ENCODE data around the gene LTK. TPM values are rescaled to one million over a fixed set of nuclear protein-coding genes. Genes with fewer than 3 reads are reported as not detected.

Gene LTK
- total and polyA plus RNA-seq, 12 donors: 0.12 to 2.3 (median 0.66) TPM

GRCh38 chr15:41506796-41507341 lies 6.8 kb downstream of the LTK start:
- Histone ChIP-seq H3K27ac (no peak overlapping the region), H3K4me1 (replicated peaks in 1 of 2) (peaks cover 2 to 13% of the 10 kb centered on the region in 2 donors), H3K9me3 (replicated peaks in 1 of 3) (no peaks in the 10 kb centered on the region), H3K4me3 (no peak overlapping the region), H3K27me3 (peaks cover 7% of the 10 kb centered on the region), H3K36me3 (replicated peaks in 1 of 2) (no peaks in the 10 kb centered on the region)
- TF ChIP-seq POLR2A (IDR thresholded peaks at IDR 0.05) (no peak), CTCF (IDR thresholded peaks at IDR 0.05) (no peak)
- intact Hi-C loops (cut with DNase I): no loop called here
- no peak for DNase-seq
- WGBS, 4 donors: 77 to 84% (median 79%) methylated on average over 10 of the region's 10 CpGs

- Histone ChIP-seq H3K27ac (no peak overlapping the region), H3K4me3 (no peak overlapping the region), H3K36me3 (replicated peaks in 1 of 2) (no peaks in the 10 kb centered on the region), H3K27me3 (no peaks in the 10 kb centered on the region), H3K4me1 (replicated peaks in 1 of 2) (peaks cover 0 to 16% of the 10 kb centered on the region in 2 donors), H3K9me3 (replicated peaks in 1 of 3) (no peaks in the 10 kb centered on the region)
- DNase-seq: no peak
- WGBS, 4 donors: 92 to 97% (median 97%) methylated on average over 4 of the region's 4 CpGs; no CpG with 5 or more reads in 1 of the 4 donors
- no peak for TF ChIP-seq POLR2A (IDR thresholded peaks at IDR 0.05)
- TF ChIP-seq CTCF (IDR thresholded peaks at IDR 0.05): no peak
- intact Hi-C loops (cut with DNase I): no loop called here
These were observed 7.9 kb downstream of the LTK start for GRCh38 chr15:41505776-41506175.

GRCh38 chr15:41504751-41505492 lies 8.7 kb downstream of the LTK start:
- WGBS, 4 donors: 94 to 100% (median 96%) methylated on average over 3 to 13 of the region's 13 CpGs

DNA sequence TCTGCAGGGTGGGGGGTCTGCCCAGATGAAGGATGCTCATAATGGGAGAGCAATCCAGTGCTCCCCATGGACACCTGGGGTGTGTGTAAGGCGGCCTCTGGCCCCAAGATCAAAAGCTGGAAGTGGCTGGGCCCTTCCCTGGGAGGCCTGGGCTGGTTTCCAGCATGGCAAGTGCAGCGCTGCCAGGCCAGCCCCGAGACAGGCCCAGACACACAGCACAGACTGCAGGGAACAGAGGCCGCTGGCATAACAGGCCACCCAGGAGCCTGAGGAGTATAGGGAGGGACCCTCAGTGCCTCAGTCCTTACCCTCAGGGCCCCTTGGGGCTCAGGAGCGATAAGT lies 10.0 kb downstream of the LTK start:
- no peaks in the 10 kb centered on the region for H3K27me3 ChIP-seq
- WGBS, 4 donors: 80 to 82% (median 81%) methylated on average over 4 to 5 of the region's 5 CpGs; no CpG with 5 or more reads in 1 of the 4 donors

More at GRCh38 chr15:41504751-41505492, 8.7 kb downstream of the LTK start:
- no peak overlapping the region for H3K27ac ChIP-seq
- TF ChIP-seq CTCF (IDR thresholded peaks at IDR 0.05): no peak
- no peak for TF ChIP-seq POLR2A (IDR thresholded peaks at IDR 0.05)
- no peaks in the 10 kb centered on the region for H3K36me3 ChIP-seq (replicated peaks in 1 of 2)
- no peak for DNase-seq
- peaks cover 0 to 16% of the 10 kb centered on the region in 2 donors for H3K4me1 ChIP-seq (replicated peaks in 1 of 2)
- H3K27me3 ChIP-seq: no peaks in the 10 kb centered on the region
- intact Hi-C loops (cut with DNase I): no loop called here
- no peaks in the 10 kb centered on the region for H3K9me3 ChIP-seq (replicated peaks in 1 of 3)
- H3K4me3 ChIP-seq: no peak overlapping the region

More for the DNA sequence above, 10.0 kb downstream of the LTK start:
- Histone ChIP-seq H3K27ac (no peak overlapping the region), H3K4me3 (no peak overlapping the region), H3K36me3 (replicated peaks in 1 of 2) (no peaks in the 10 kb centered on the region), H3K9me3 (replicated peaks in 1 of 3) (no peaks in the 10 kb centered on the region), H3K4me1 (replicated peaks in 1 of 2) (peaks cover 0 to 16% of the 10 kb centered on the region in 2 donors)
- no peak for DNase-seq
- TF ChIP-seq CTCF (IDR thresholded peaks at IDR 0.05): no peak
- no peak for TF ChIP-seq POLR2A (IDR thresholded peaks at IDR 0.05)
- intact Hi-C loops (cut with DNase I): no loop called here

All from adrenal gland (tissue), 12 donors.